ENCODE data around the gene RANBP3. TPM values are rescaled to one million over a fixed set of nuclear protein-coding genes. Genes with fewer than 3 reads are reported as not detected.

The RANBP3 gene
- total RNA-seq, 2 experiments from 2014 or later: 74.3 to 90.2 TPM

DNA sequence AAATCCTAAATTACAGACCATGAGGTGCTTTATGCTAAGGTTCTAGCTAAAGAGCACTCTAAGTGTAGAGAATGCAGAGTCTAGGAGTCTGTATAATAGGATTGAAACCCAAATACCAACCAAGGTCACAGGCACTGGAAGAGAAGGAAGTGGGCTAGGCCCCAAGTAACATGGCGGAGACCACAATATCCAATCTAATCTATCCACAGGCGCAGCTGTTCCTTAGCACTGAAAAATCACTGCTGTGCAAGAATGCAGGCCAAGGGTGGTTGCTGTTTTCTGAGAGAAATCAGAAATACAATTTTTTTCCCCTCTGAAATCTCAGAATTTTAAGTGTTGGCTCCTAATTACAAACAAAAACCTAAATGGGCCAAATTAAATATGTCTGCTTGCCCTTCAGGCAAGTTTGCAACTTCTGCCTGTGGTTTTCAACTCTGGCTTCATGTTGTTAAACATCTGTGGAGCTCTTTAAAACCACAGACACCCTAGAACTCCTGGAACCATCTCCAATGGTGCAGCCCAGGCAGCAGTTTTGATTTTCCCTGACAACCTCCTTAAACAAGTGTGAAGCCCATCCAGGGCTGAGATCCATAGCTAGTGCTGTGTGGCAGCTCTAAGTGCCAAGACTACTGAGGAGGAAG is 6.1 kb downstream of the RANBP3 start:
- peaks cover 100% of the 10 kb centered on the region for H3K79me2 ChIP-seq (ENCODE audit: insufficient read depth, low read depth, low read length)
- TF ChIP-seq EZH2phosphoT487 (IDR thresholded peaks at IDR 0.05; ENCODE audit: borderline replicate concordance, low read depth, low read length): no peak
- TF ChIP-seq, protein P1, sequence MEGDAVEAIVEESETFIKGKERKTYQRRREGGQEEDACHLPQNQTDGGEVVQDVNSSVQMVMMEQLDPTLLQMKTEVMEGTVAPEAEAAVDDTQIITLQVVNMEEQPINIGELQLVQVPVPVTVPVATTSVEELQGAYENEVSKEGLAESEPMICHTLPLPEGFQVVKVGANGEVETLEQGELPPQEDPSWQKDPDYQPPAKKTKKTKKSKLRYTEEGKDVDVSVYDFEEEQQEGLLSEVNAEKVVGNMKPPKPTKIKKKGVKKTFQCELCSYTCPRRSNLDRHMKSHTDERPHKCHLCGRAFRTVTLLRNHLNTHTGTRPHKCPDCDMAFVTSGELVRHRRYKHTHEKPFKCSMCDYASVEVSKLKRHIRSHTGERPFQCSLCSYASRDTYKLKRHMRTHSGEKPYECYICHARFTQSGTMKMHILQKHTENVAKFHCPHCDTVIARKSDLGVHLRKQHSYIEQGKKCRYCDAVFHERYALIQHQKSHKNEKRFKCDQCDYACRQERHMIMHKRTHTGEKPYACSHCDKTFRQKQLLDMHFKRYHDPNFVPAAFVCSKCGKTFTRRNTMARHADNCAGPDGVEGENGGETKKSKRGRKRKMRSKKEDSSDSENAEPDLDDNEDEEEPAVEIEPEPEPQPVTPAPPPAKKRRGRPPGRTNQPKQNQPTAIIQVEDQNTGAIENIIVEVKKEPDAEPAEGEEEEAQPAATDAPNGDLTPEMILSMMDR (conservative IDR thresholded peaks at IDR 0.05; ENCODE audit: low read length): no peak
- intact Hi-C loops (cut with micrococcal nuclease; ENCODE audit: unreplicated experiment): loop anchor here (10.0 kb wide), 1 partner anchor 347 kb away; the partner anchor contains the start of genes SAFB and SAFB2
- H3K4me3 ChIP-seq (ENCODE audit: low read depth, low read length, poor library complexity, severe bottlenecking): no peak overlapping the region
- POLR2A ChIA-PET: no interaction called here
- no peak for DNase-seq (ENCODE audit: low spot score)
- H3K9me2 ChIP-seq (ENCODE audit: insufficient read depth, low read length): no peaks in the 10 kb centered on the region
- peaks cover 51% of the 10 kb centered on the region for H4K20me1 ChIP-seq (ENCODE audit: insufficient read depth, low read length)
- H3K27ac ChIP-seq (ENCODE audit: low read depth, low read length, poor library complexity, severe bottlenecking): no peak overlapping the region
- CTCF ChIA-PET (ENCODE audit: unreplicated experiment): interaction anchor here (0.8 kb wide), 1 partner anchor 8 kb away, joined by 3 read pairs; no protein-coding TSS in a partner anchor
- no peak overlapping the region for H3K4me2 ChIP-seq (ENCODE audit: low read length)
- H2AFZ ChIP-seq (ENCODE audit: low read length): no peak overlapping the region
- H3K4me1 ChIP-seq (ENCODE audit: insufficient read depth, low read length, poor library complexity, severe bottlenecking): peaks cover 56% of the 10 kb centered on the region
- no peaks in the 10 kb centered on the region for H3K9me3 ChIP-seq (ENCODE audit: low read length)
- peaks cover 93% of the 10 kb centered on the region for H3K36me3 ChIP-seq (ENCODE audit: insufficient read depth, low read length)
- BruUV-seq (replicated peaks): no TSS peak

DNA sequence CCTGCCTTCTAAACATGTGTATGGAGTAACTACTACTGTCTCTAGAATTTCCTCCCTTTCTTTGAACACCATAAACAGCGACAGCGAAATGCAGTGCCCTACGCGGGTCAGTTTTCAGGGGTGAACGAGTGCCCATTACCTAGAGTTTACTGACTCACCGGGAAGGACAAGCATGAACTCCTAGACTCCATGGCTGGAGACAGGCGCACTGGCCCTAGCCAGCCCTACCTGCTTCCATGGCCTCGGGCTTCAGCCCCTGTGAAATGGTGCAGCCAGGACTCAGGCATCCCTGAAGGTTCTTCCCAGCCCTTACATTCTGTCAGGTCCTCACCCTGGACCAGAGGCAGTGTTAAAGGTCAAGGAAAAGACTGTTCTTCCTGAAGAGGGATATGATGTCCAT is 8.5 kb downstream of the RANBP3 start:
- no peak overlapping the region for H2AFZ ChIP-seq (ENCODE audit: low read length)
- no peak for DNase-seq (ENCODE audit: low spot score)
- H3K4me3 ChIP-seq (ENCODE audit: low read depth, low read length, poor library complexity, severe bottlenecking): no peak overlapping the region
- intact Hi-C loops (cut with micrococcal nuclease; ENCODE audit: unreplicated experiment): no loop called here
- peaks cover 33% of the 10 kb centered on the region for H3K4me1 ChIP-seq (ENCODE audit: insufficient read depth, low read length, poor library complexity, severe bottlenecking)
- BruUV-seq (replicated peaks): no TSS peak
- peaks cover 93% of the 10 kb centered on the region for H3K36me3 ChIP-seq (ENCODE audit: insufficient read depth, low read length)
- no peaks in the 10 kb centered on the region for H3K9me3 ChIP-seq (ENCODE audit: low read length)
- CTCF ChIA-PET (ENCODE audit: unreplicated experiment): interaction anchor here (0.6 kb wide), 1 partner anchor 12 kb away, joined by 3 read pairs; no protein-coding TSS in a partner anchor
- peaks cover 99% of the 10 kb centered on the region for H3K79me2 ChIP-seq (ENCODE audit: insufficient read depth, low read depth, low read length)
- no peaks in the 10 kb centered on the region for H3K9me2 ChIP-seq (ENCODE audit: insufficient read depth, low read length)
- H3K27ac ChIP-seq (ENCODE audit: low read depth, low read length, poor library complexity, severe bottlenecking): peak overlapping the region; percentile 56
- POLR2A ChIA-PET: no interaction called here
- H4K20me1 ChIP-seq (ENCODE audit: insufficient read depth, low read length): peaks cover 56% of the 10 kb centered on the region
- TF ChIP-seq EZH2phosphoT487 (IDR thresholded peaks at IDR 0.05; ENCODE audit: borderline replicate concordance, low read depth, low read length): no peak
- TF ChIP-seq, protein P1 (conservative IDR thresholded peaks at IDR 0.05; ENCODE audit: low read length): no peak
- peak overlapping the region; percentile 71; the same call in 1 of the 2 replicates for H3K4me2 ChIP-seq (ENCODE audit: low read length)
